GM18951 (cell line): ENCODE measurements around the gene PRKAR1B.

Experiments
- POLR2A ChIP-seq: IDR thresholded peaks from 4 replicates; pipeline ENCODE4 v1.6.1; 2011; ENCODE audit warnings: mild to moderate bottlenecking; ENCODE audit not compliant: insufficient read length, insufficient read depth; ENCODE audit errors: extremely low read depth
- in situ Hi-C: fragments of 300-500 bp; cut with MboI; formaldehyde crosslinking; loops from one replicate; pipeline ENCODE4 v1.12.0; 2022; ENCODE audit warnings: low sequenced_read_pairs, mixed read lengths, inconsistent platforms; ENCODE audit not compliant: unreplicated experiment

The PRKAR1B gene

DNA sequence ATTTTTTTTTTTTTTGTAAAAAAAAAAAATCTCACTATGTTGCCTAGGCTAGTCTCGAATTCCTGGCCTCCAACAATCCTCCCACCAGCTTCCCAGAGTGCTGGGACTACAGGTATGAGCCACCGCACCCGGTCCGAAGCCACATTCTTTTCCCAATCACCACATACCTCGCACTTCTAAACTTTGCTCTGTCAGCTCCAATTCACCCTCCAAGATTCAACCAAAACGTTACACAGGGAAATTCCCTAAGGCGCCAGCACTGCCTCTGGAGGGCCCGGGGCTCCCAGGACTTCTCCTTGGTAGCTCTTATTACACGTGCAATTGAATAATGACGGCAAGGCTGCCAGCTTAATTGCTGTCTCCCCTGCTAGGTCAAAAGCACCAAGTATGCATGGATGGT is 10.9 kb downstream of the PRKAR1B start:
- no peak for TF ChIP-seq POLR2A
- in situ Hi-C loops, result no loop called here

DNA sequence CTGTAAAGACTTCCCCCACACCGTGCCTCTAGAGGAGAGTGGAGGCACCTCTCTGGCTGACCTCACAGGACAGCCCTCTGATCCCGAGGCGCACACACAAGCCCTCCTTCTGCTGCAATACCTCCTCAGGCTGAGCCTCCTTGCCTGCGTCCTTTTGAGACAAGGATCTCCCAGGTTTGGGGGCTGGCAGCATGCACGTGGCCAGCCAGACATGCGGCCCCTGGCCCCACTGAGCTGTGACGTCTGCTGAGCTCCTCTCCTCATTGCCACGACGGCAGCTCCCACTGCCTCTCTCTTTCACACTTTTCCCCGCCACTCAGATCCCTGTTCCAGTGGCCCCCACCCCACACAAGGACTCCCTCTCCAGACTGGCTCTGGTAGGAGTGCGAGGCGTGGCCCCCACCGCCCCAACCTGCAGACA is 12.8 kb downstream of the PRKAR1B start:
- in situ Hi-C loops, result no loop called here
- no peak for TF ChIP-seq POLR2A

DNA sequence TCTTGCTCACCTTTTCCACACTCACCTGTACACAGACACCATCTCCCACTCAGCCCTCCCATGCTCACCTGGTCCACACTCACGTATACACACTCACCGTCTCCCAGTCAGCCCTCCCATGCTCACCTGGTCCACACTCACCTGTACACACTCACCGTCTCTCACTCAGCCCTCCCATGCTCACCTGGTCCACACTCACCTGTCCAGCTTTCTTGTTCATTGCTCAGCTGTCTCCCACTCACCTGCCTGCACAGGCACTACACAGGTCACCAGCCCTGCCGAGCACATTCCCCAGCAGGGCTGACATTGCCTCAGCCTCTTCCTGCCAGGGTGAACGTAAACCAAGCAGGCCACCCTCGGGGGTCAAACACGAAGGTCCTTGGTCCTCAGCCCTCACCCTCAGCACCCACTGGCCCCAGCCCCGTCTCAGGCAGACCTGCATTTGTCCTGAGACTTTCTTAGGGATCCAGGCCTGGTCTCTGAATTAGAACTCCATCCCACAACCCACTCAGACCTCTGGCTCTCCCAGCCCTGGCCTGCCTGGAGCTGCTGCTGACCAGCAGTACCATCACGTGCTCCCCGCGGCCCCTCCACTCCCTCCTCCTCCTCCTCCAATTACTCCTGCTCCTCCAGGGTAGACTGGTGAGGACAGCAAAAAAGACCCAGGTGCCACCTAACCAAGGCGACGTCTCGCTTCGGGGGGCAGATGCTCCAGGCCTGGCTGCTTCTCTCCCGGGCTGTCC is 13.4 kb downstream of the PRKAR1B start:
- TF ChIP-seq POLR2A, result no peak

DNA sequence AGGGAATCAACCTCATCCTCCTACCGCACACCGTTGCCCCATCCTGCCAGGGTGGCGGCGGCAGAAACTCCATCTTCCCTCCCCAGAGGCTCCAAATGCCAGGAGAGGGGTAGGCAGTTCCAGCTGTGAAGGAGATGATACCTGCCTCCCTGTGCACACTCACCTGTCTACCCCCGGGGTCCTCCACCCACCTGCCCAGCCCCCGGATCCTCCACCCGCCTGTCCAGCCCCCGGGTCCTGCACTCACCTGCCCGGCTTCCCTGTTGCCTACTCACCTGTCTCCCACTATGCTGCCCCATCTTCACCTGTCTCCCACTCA is 14.0 kb downstream of the PRKAR1B start:
- no peak for TF ChIP-seq POLR2A
- in situ Hi-C loops, result no loop called here

More for the DNA sequence above, 13.4 kb downstream of the PRKAR1B start:
- in situ Hi-C loops, result no loop called here

DNA sequence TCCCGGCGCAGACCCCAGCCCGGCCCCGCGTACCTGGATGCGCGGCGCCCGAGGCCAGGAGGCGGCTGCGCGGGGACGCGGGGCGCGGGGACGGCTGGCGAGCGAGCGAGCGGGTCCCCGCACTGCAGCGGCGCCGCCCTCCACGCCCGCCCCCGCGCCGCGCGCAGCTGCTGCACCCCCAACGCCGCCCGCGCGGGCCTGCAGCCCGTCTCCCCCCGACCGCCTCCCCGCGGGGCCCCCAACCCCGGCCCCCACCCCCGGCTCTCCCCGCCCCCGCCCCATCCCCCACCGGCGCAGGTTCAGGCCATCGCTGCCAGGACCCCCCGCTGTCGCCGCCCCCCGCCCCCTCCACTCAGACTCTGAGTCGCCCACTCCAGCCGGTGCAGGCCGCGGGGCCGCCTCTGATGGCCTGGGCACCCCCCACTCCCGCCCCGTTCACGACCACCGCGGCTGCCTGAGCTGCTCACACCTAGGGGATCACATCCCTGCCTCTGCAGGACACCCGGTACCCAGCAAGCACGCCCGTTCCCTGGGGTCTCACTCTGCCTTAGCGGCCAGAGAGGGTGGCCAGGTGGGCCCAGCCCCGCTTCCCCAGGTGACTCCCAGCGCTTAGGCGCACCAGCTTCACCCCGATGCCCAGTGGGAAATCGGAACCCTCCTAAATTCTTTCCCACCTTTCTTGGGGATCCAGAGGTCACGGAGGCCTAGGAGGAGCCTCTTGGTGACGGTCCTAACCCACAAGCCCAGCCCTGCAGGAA is 14.5 kb downstream of the PRKAR1B start:
- TF ChIP-seq POLR2A, result no peak
- in situ Hi-C loops, result no loop called here

DNA sequence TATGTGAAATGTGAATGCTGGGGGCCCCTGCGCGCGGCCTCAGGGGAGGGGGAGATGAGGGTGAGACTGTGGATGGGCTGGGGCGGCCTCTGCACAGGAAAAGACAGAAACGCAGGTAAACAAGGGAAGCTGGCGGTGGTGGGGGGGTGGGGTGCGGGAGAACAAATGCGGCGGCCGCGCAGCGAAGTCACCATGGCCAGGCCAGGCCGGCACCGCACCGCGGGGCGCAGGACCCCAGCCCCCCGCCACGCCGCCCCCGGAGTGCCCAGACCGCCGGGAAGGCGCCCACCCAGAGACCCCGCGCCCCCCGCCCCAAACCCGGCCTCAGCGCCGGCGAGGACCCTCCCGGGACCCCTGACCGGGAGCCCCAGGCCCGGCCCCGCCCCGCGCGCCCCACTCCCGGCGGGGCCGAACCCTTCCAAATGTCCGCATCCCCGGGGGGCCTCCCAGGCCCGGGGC is 15.1 kb downstream of the PRKAR1B start:
- in situ Hi-C loops, result no loop called here

DNA sequence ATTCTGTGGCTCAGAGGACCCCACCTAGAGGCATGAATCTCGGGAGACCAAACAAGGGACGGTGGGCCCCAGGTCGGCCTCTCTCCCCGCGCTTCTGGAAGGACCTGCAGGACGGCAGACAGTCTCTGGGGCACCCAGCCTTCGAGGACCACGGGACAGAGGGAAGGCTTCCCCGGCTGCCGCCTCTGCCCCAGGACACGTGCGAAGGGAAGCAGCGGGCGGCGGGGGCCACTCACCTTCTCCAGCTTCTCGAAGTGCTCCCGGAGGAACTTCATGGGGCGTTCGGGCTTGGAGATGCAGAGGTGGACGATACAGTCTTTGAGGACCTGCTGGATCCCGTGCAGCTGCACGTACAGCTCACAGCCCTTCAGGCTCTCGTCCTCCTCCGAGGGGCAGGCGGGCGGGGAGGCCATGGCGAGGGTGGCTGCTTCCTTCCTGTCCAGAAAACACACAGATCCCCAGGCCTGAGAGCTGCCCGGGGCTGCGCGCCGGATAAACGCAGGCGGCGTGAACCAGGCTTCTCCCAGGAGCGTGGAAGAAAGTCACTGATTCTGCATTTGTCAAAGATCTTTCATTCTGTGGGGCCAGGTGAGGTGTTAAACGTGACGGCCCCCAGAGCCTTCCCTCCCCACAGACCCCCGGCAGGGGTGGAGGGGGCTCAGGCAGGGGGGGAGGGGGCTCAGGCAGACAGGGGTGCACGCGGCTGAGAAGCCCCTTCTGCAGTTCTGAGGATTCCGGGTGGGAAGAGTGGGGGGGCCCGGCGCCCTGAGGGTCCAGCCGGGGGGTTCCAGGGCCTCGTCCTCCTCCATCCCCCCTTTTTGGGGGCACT is 15.8 kb downstream of the PRKAR1B start:
- TF ChIP-seq POLR2A, result no peak

More for the DNA sequence above, 15.1 kb downstream of the PRKAR1B start:
- TF ChIP-seq POLR2A, result no peak

DNA sequence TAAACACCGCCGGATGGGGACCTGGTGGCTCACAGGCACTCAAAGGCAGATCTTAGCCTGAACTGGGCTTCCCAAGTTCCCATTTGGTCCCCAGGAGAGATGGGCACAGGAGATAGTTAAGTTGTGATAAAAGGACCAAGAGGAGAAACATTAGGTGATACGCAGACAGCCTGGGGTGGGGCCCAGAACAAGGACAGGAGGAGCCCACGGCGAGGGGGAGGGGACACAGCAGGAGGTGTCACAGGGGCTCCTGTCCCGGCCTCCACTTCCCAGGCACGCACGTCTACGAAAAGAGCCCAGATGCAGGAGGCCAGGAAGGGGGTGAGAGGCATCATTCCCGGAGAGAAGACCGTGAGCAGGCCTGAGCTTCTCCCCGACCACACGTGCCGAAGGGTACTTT is 16.9 kb downstream of the PRKAR1B start:
- in situ Hi-C loops, result no loop called here
- TF ChIP-seq POLR2A, result no peak

More for the DNA sequence above, 15.8 kb downstream of the PRKAR1B start:
- in situ Hi-C loops, result no loop called here

DNA sequence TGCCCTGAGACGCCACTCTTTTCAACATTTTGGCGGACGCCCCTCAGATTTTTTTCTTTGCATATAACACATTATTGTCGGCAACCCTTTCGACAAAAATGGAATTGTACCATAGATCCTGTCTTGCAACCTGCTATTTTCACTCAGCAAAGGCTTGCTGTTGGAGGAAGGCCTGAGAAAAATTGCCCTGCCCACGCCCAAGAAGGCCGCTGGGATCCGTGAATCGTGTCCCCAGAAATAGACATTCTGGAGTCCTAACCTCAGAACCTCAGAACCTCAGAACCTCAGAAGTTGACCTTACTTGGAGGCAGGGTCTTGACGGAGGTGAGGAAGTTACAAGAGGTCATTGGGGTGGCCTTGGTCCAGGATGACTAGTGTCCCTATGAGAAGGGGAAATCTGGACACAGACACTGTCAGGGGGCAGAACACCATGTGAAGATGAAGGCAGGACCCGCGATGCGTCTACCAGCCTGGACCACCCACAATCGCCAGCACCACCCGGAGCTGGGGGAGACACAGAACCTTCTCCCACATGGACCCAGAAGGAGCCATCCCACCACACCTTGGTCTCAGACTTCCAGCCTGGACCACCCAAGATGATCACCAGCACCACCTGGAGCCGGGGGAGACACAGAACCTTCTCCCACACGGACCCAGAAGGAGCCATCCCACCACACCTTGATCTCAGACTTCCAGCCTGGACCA is 19.6 kb downstream of the PRKAR1B start:
- in situ Hi-C loops, result no loop called here
- no peak for TF ChIP-seq POLR2A

DNA sequence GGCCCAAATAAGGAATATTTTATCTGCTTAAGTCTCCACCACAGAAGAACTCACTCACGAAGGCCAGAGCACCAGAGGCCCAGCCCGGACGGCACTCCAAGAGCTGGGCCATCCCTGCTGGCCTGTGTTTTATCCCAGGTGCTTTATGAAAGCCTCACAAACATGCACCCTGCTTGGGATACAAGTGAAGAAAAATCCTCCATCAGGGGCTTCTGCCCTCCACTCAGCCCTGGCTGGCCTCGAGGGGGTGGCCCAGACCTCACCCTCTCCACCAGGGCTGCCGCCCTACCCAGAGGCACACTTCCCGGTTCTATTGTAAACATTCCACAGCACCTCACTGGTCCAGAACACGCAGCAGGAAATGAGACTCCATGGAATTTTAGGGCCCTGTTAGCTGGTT is 20.4 kb downstream of the PRKAR1B start:
- in situ Hi-C loops, result no loop called here
- no peak for TF ChIP-seq POLR2A

DNA sequence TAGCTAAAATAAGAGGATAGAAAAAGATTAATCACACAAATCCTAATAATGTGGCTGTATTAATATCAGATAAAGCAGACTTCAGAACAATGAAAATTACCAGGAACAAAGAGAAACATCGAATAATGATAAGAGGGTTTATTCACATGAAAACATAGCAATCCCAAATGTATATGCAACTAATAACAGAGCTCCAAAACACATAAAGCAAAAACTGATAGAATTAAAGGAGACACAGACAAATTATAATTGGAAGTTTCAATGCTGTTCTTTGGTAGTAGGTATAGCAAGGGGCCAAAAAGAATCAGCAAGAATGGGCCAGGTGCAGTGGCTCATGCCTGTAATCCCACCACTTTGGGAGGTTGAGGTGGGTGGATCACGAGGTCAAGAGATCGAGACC is 24.0 kb downstream of the PRKAR1B start:
- TF ChIP-seq POLR2A, result no peak
- in situ Hi-C loops, result no loop called here

DNA sequence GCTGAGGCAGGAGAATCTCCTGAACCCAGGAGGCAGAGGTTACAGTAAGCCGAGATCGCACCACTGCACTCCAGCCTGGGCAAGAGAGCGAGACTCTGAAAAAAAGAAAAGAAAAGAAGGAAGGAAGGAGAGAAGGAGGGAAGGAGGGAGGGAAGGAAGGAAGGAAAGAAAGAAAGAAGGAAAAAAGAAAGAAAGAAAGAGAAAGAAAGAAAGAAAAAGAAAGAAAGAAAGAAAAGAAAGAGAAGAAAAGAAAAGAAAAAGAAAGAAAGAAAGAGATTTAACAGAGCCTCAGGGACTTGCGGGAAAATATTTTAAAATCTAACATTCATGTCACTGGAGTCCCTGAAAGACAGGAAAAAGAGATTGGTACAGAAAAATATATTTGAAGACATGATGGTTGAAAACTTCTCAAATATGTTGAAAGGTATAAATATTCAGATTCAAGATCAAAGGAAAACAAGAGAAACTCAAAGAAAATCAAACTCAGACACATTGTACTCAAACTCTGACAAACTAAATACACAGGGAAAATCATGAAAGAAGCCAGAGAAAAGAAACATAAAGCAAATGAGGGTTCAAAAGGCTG is 25.9 kb downstream of the PRKAR1B start:
- in situ Hi-C loops, result no loop called here
- no peak for TF ChIP-seq POLR2A
